ENCODE data around the gene BAHD1.

The BAHD1 gene

GRCh38 chr15:40498891-40499290, 58.1 kb downstream of the BAHD1 start:
- DNase-seq (ENCODE audit: low spot score), result no peak

GRCh38 chr15:40499931-40500330, 59.2 kb downstream of the BAHD1 start:
- DNase-seq (ENCODE audit: low spot score), result no peak

GRCh38 chr15:40500568-40501330, 60.0 kb downstream of the BAHD1 start:
- peak; percentile 34 for DNase-seq (ENCODE audit: low spot score)

GRCh38 chr15:40501487-40501886, 60.7 kb downstream of the BAHD1 start:
- DNase-seq (ENCODE audit: low spot score), result no peak

DNA sequence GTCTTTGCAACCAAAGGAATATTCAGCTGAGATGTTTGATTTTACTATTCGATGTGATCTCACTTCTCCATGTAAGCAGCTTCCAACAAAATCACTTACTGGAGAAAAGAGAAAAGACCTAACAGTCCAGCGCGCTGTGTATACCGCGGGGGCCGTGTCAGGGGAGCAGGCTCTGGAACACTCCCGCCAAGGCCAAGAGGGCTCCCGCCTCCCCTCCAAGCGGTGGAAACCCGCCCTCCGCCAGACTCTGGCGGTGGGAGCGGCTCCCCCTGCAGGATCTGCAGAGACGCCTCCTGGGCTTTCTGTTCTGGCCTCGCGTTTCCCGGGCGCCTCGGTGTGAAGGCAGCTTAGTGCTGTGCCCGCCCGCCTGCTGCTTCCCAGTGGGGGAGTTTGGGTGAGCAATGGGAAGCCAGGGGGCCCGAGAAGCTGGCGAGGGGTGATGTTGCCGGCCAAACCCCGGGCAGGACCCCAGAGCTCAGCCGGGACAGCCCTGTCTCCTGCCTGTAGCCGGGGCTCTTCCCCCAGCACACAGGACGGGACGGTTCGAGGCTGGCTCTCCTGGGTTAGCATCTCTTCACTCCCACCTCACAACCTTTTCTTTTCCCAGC, 66.3 kb downstream of the BAHD1 start:
- peak; percentile 93 for DNase-seq (ENCODE audit: low spot score)

DNA sequence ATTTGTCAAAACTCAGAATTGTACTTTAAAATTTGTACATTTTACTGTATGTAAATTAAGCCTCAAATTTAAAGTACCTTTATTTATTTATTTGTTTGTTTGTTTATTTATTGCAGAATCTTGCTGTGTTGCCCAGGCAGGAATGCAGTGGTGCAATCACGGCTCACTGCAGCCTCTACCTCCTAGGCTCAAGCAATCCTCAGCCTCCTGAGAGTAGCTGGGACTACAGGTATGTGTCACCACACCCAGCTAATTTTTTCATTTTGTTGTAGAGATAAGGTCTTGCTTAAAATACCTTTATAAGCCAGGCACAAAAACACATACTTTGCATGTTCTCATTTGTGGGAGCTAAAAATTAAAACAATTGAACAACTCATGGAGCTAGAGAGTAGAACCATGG, 67.5 kb downstream of the BAHD1 start:
- DNase-seq (ENCODE audit: low spot score), result no peak

DNA sequence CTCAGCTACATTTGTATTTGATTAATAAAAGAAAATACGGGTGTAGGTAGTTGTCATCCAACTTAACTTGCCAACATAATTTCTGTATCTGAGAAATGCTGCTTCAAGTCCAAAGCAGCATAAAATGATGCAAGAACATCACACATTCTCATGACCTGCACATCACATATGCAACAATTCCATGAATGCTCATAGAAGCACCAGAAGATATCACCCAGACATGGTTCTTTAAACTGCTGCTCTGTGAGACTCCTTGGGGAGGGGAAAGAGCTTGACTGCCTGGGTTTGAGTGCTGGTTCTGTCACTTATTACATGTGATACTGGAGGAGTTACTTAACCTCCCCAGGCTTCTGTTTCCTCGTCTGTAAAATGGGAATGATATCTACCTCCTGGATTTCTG, 69.4 kb downstream of the BAHD1 start:
- no peak for DNase-seq (ENCODE audit: low spot score)

DNA sequence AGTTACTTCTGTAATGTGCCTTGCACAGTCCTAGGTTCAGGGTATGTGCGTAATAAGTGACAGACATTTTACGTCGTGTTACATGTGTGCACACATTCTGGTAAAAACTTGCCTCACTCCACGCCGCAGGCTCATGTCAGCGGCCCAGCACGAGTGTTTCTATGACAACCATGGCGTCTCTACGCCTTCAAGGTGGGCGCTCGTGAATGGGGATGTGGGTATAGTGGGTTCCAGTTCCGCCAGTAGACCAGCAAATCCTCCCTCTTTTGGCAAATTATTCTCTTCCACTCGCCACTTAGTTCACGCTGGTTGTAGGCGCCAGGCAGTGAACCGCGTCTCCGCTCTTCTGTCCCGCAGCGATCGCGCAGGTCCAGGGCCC, 70.3 kb downstream of the BAHD1 start:
- DNase-seq (ENCODE audit: low spot score), result no peak

DNA sequence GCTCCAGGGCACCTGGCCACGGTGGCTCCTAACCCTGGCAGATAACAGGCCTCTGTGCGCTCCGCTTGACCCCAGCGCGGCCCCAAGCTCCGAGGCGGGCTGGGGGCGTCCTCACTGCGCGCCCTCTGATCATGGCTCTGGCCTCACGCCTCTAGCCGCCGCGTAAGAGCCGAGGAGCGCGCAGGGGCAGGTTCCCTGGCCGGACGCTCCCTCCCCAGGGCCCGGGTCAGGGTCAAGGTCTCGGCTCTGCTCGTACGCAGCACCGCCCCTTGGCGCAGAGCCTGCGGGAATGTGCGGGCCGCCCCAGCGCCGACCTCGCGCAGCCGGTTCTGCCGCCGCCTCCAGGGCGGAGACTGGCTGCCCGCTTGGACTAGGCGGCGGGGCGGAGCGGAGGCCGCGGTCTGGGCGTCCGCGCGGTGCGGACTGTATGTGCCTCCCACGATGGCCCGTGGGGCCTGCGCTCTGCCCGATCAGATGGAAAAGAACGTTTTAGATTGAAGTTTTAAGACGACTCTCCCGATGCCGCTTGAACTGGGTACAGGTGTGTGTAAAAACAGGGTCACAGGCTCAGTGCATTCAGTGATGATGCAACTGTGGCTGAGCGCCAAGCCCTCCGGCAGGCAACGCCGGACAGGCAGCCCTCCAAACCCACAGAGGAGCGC, 70.8 kb downstream of the BAHD1 start:
- peak; percentile 91 for DNase-seq (ENCODE audit: low spot score)

DNA sequence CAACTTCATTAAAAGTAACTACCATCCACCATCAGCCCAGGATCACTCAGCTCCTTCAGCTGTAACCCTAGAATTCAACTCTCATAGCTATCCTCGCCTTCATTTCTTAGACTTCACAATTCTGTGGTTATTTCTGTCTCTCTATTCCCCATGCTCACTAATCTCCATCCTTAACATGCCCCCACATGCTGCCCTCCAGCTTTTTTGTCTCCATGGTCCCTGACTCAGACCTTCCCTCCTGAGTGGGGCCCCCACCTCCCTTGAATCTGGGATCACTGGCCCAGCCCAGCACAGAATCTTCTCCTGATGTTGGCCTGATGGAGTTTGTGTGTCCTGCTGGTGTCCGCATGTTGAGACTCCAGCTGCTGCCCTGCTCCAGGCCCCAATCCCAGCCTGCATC, 71.7 kb downstream of the BAHD1 start:
- DNase-seq (ENCODE audit: low spot score), result no peak

DNA sequence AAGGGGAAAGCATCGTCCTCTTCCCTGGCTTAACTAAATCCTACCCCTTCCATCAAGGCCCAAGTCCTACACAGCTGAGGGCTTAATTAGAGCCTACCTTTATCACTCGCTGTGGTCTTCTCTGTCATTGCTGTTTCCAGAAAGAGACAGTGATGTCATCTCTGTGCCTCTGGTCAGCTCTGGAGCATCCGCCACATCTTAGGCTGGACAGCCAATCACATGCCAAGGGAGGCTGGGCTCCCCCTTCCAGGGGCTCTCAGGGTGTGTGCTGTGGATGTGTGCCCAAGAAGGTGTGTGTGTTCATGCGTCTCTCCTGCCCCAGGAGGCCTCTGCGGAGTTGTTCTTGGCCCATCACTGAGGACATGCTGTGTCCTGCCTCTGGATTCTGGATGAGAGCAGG, 72.9 kb downstream of the BAHD1 start:
- no peak for DNase-seq (ENCODE audit: low spot score)

DNA sequence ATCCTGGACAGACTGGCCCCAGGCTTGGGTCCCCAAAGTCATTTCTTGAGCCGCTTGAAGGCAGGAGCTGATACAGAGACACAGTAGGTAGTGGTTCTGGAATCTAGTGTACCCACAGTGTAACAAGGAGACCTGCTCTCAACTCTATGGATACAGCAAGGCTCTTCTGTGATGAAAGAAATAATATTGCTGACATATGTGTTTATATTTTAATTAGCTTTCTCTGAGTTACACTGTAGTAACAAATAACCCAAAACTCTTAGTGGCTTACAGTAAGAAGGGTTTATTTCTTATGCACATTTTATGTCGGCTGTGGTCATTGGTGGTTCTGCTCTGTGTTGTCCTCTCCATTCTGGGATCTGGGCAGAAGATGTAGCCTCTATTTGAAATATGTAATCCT, 75.6 kb downstream of the BAHD1 start:
- DNase-seq (ENCODE audit: low spot score), result no peak
